Body of pancreas (tissue), 4 donors: Measurements from ENCODE around the gene USP34. TPM values are rescaled to one million over a fixed set of nuclear protein-coding genes. Genes with fewer than 3 reads are reported as not detected.
"Not testable (repeated sequence)": the region's sequence is repeated elsewhere in the genome, so short reads cannot be mapped to it uniquely, and the experiment has no call there.

Source experiments
- ATAC-seq: fragments of 150-250 bp; one replicate; pipeline ENCODE4 v1.9.1; 2016
- DNase-seq, 4 donors: peaks; one replicate each; pipeline ENCODE4 v3.0.0-alpha.2; 2019
- H3K27ac ChIP-seq, 4 donors: fragments of 200-600 bp; sonication (generic); 1 replicate in 3 of 4; 2 replicates in 1 of 4; pipeline versions ENCODE4 v1.5.1 to v1.6.1; 2016 to 2019; ENCODE audit warnings: mild to moderate bottlenecking in 1 of 4, mixed read lengths in 1 of 4, moderate library complexity in 1 of 4
- H3K27me3 ChIP-seq, 2 donors: fragments of 200-600 bp; sonication (generic); one replicate each; pipeline ENCODE4 v1.6.0; 2016; ENCODE audit warnings: mild to moderate bottlenecking in 1 of 2
- H3K36me3 ChIP-seq, 2 donors: fragments of 200-600 bp; sonication (generic); replicated peaks in 1 of 2; 2 replicates each; pipeline ENCODE4 v1.5.1; 2016; ENCODE audit warnings: low read depth in 2 of 2; ENCODE audit not compliant: insufficient read depth in 1 of 2
- H3K4me1 ChIP-seq: fragments of 200-600 bp; sonication (generic); one replicate; pipeline ENCODE4 v1.6.0; 2016
- H3K4me3 ChIP-seq, 2 donors: fragments of 200-600 bp; sonication (generic); 1 replicate in 1 of 2; 2 replicates in 1 of 2; pipeline ENCODE4 v1.5.1; 2016 to 2019
- H3K9me3 ChIP-seq, 3 donors: fragments of 200-600 bp; sonication (generic); 1 replicate in 2 of 3; 2 replicates in 1 of 3; pipeline ENCODE4 v1.5.1; 2016
- CTCF ChIP-seq, 7 experiments: fragments of 450-650 bp in 4 of 7; fragments of 200-600 bp in 3 of 7; sonication (generic) in 3 of 7; IDR thresholded peaks; one replicate each; pipeline ENCODE4 v1.5.1; 2016 to 2019; ENCODE audit warnings: antibody characterized with exemption in 7 of 7
- POLR2A ChIP-seq, 3 donors: fragments of 450-650 bp; IDR thresholded peaks; one replicate each; pipeline ENCODE4 v1.6.1; 2016; ENCODE audit warnings: antibody characterized with exemption in 3 of 3, mild to moderate bottlenecking in 2 of 3
- WGBS, 2 donors: methylation state at CpG; one replicate each; pipeline ENCODE4 v1.1.5; 2017; 5-methylcytosine and 5-hydroxymethylcytosine counted together
- intact Hi-C: fragments of 100-400 bp; cut with DNase I; formaldehyde crosslinking; loops from one replicate; pipeline ENCODE4 v1.15.1; 2023
- total RNA-seq, 2 donors: library from RNA; depleted of rRNA; stranded (reverse); fragments of >200 nt; gene quantifications; one replicate each; pipeline ENCODE4 v1.1.0, GENCODE V29; 2016

Gene USP34
- total RNA-seq, 2 donors from 2014 or later: 87.0 to 96.5 TPM

GRCh38 chr2:61158356-61158955, 312.4 kb downstream of the USP34 start:
- 75 to 78% methylated on average over 3 of the region's 3 CpGs for WGBS, 2 donors
- ATAC-seq (no peak), DNase-seq (peak in 1 of 4 donors; percentile 12)
- Histone ChIP-seq H3K4me1 (no peaks in the 10 kb centered on the region), H3K27me3 (no peaks in the 10 kb centered on the region), H3K9me3 (no peaks in the 10 kb centered on the region), H3K27ac (no peak overlapping the region), H3K36me3 (no peaks in the 10 kb centered on the region), H3K4me3 (no peak overlapping the region)
- intact Hi-C loops: no loop called here
- TF ChIP-seq POLR2A (IDR thresholded peaks at IDR 0.05): no peak
- no peak for TF ChIP-seq CTCF (IDR thresholded peaks at IDR 0.05)

GRCh38 chr2:61157371-61158003, 313.4 kb downstream of the USP34 start:
- ATAC-seq: no peak
- no peaks in the 10 kb centered on the region for H3K9me3 ChIP-seq
- H3K4me3 ChIP-seq: no peak overlapping the region
- 76 to 77% methylated on average over 5 of the region's 5 CpGs for WGBS, 2 donors
- intact Hi-C loops: no loop called here
- no peaks in the 10 kb centered on the region for H3K27me3 ChIP-seq
- no peak for DNase-seq
- no peaks in the 10 kb centered on the region for H3K4me1 ChIP-seq
- TF ChIP-seq POLR2A (IDR thresholded peaks at IDR 0.05): no peak
- TF ChIP-seq CTCF (IDR thresholded peaks at IDR 0.05): no peak
- no peaks in the 10 kb centered on the region for H3K36me3 ChIP-seq
- no peak overlapping the region for H3K27ac ChIP-seq

- Histone ChIP-seq H3K4me3 (no peak overlapping the region), H3K36me3 (peaks cover 0 to 5% of the 10 kb centered on the region in 2 donors), H3K9me3 (no peaks in the 10 kb centered on the region), H3K27ac (no peak overlapping the region), H3K4me1 (no peaks in the 10 kb centered on the region), H3K27me3 (no peaks in the 10 kb centered on the region)
- ATAC-seq: no peak
- TF ChIP-seq CTCF (IDR thresholded peaks at IDR 0.05): no peak
- no peak for TF ChIP-seq POLR2A (IDR thresholded peaks at IDR 0.05)
- no peak for DNase-seq
- intact Hi-C loops: no loop called here
- 100% methylated on average over 1 of the region's 1 CpG for WGBS, 2 donors
Observed at GRCh38 chr2:61151436-61151835, 319.5 kb downstream of the USP34 start.

GRCh38 chr2:61149074-61149473, 321.8 kb downstream of the USP34 start:
- Histone ChIP-seq H3K27me3 (no peaks in the 10 kb centered on the region), H3K4me3 (no peak overlapping the region), H3K9me3 (no peaks in the 10 kb centered on the region), H3K36me3 (peaks cover 0 to 5% of the 10 kb centered on the region in 2 donors), H3K27ac (no peak overlapping the region), H3K4me1 (peaks cover 6% of the 10 kb centered on the region)
- TF ChIP-seq POLR2A (IDR thresholded peaks at IDR 0.05): no peak
- TF ChIP-seq CTCF (IDR thresholded peaks at IDR 0.05): no peak
- intact Hi-C loops: no loop called here
- WGBS, 2 donors: 76 to 83% methylated on average over 6 of the region's 6 CpGs
- DNase-seq: no peak
- no peak for ATAC-seq

GRCh38 chr2:61148091-61148490, 322.8 kb downstream of the USP34 start:
- H3K9me3 ChIP-seq, H3K36me3 ChIP-seq, intact Hi-C loops, H3K27ac ChIP-seq, H3K4me1 ChIP-seq, H3K4me3 ChIP-seq, ATAC-seq, H3K27me3 ChIP-seq, DNase-seq: not testable (repeated sequence)
- WGBS, 2 donors: 94 to 96% methylated on average over 5 of the region's 5 CpGs
